K562 (cell line): ENCODE data around the gene NAV2. TPM values are rescaled to one million over a fixed set of nuclear protein-coding genes. Genes with fewer than 3 reads are reported as not detected.

Experiments used
- ELF4 ChIP-seq: fragments of 450-650 bp; formaldehyde crosslinking; IDR thresholded peaks from 2 replicates; pipeline ENCODE4 v1.4.0; 2022; ENCODE audit warnings: missing genetic modification characterization
- GATAD2A ChIP-seq: fragments of 450-650 bp; IDR thresholded peaks from 2 replicates; pipeline ENCODE4 v1.6.1; 2017
- MLX ChIP-seq, 2 experiments: fragments of 450-650 bp in 1 of 2; sonication (generic) in 1 of 2; formaldehyde crosslinking; conservative IDR thresholded peaks; 2 replicates each; pipeline versions ENCODE4 v1.4.0 to v1.8.1; 2020 to 2022; ENCODE audit warnings: mild to moderate bottlenecking in 1 of 2, missing genetic modification reagents in 1 of 2
- MYC ChIP-seq, 2 experiments: fragments of 250-450 bp in 1 of 2; sonication (Bioruptor Pico) in 1 of 2; IDR thresholded peaks; 2 replicates each; pipeline versions ENCODE4 v1.5.1 to v1.6.1; 2012 to 2021; ENCODE audit warnings: low read depth in 2 of 2, borderline replicate concordance in 1 of 2, improper control_type of control experiment in 1 of 2, low read length in 1 of 2, mild to moderate bottlenecking in 1 of 2, moderate library complexity in 1 of 2
- POLR2G ChIP-seq: fragments of 200-400 bp; formaldehyde crosslinking; IDR thresholded peaks from 2 replicates; pipeline ENCODE4 v1.6.1; 2017; ENCODE audit warnings: low read depth, mild to moderate bottlenecking, antibody characterized with exemption, low read length, moderate library complexity
- STAT6 ChIP-seq: sonication (generic); formaldehyde crosslinking; IDR thresholded peaks from 2 replicates; pipeline ENCODE4 v1.8.1; 2023; ENCODE audit warnings: mild to moderate bottlenecking, missing genetic modification reagents
- ZBTB5 ChIP-seq: fragments of 450-650 bp; IDR thresholded peaks from 2 replicates; pipeline ENCODE4 v1.6.1; 2017; ENCODE audit warnings: antibody characterized with exemption
- polyA plus RNA-seq, 8 experiments: library from polyadenylated mRNA; depleted of rRNA in 4 of 8; stranded (reverse) in 5 of 8; unstranded in 3 of 8; fragments of >200 nt; fragmentation: Nextera tagmentation in 2 of 8; fragmentation: Illumina TruSeq in 1 of 8; extraction: Ambion mirVana in 2 of 8; extraction: Trizol in 1 of 8; gene quantifications; 2 replicates each; pipeline versions ENCODE4 v1.2.1 to v1.2.3, GENCODE V29; 2011 to 2014; ENCODE audit warnings: inconsistent platforms in 1 of 8, missing spikeins in 1 of 8
- total RNA-seq, 7 experiments: library from RNA; depleted of rRNA in 6 of 7; stranded (reverse); fragments of >200 nt in 6 of 7; fragmentation: Illumina TruSeq in 2 of 7; extraction: Trizol in 2 of 7; gene quantifications; 2 replicates each; pipeline versions ENCODE4 v1.2.1 to v1.2.3, GENCODE V29; 2011 to 2021; ENCODE audit warnings: low replicate concordance in 1 of 7

NAV2 gene
- total and polyA plus RNA-seq, 9 of the 15 experiments (the other 6 are each of a cell fraction or from before 2014, with no cell fraction given), result 0.03 to 0.35 (median 0.05) TPM

- TF ChIP-seq MLX (CRISPR knock-in tag; conservative IDR thresholded peaks at IDR 0.05) (no peak), POLR2G (no peak), ZBTB5 (no peak), MYC (IDR thresholded peaks at IDR 0.05; ENCODE audit: low read depth, low read length) (no peak), MYC (CRISPR knock-in tag; IDR thresholded peaks at IDR 0.05; ENCODE audit: borderline replicate concordance, low read depth) (no peak), ELF4 (CRISPR knock-in tag) (no peak), GATAD2A (no peak), STAT6 (no peak)
Observed at GRCh38 chr11:19890308-19890707, 177.7 kb downstream of the NAV2 start (continued).
